ENCODE data around the gene MACROD1. TPM values are rescaled to one million over a fixed set of nuclear protein-coding genes. Genes with fewer than 3 reads are reported as not detected.

The MACROD1 gene
- total and polyA plus RNA-seq, 2 experiments from 2014 or later = 21.2 to 403 TPM

GRCh38 chr11:64100782-64101353, 65.0 kb downstream of the MACROD1 start:
- no peaks in the 10 kb centered on the region for H3K4me1 ChIP-seq (ENCODE audit: insufficient read depth)
- TF ChIP-seq EZH2 (IDR thresholded peaks at IDR 0.05; ENCODE audit: insufficient read depth, poor library complexity, severe bottlenecking) (no peak), EZH2phosphoT487 (IDR thresholded peaks at IDR 0.05; ENCODE audit: insufficient read depth, low read depth) (no peak)
- H3K4me2 ChIP-seq (ENCODE audit: unreplicated experiment) = no peak overlapping the region
- in situ Hi-C loops (cut with MboI) = no loop called here
- H3K4me3 ChIP-seq = no peak overlapping the region
- H3K9me2 ChIP-seq (ENCODE audit: insufficient read depth) = no peaks in the 10 kb centered on the region
- no peaks in the 10 kb centered on the region for H3K27me3 ChIP-seq (replicated peaks; ENCODE audit: insufficient read depth)
- no peaks in the 10 kb centered on the region for H4K20me1 ChIP-seq (ENCODE audit: insufficient read depth)
- H3F3A ChIP-seq (ENCODE audit: insufficient read depth) = no peaks in the 10 kb centered on the region
- H3K27ac ChIP-seq = no peak overlapping the region
- whole genome bisulfite sequencing, 2 experiments (ENCODE audit: low coverage in 1 of 2, low lambda C conversion rate in 2 of 2, missing lambda C conversion rate in 2 of 2) = 58 to 60% methylated on average over 7 of the region's 7 CpGs
- H3K79me2 ChIP-seq (ENCODE audit: insufficient read depth) = no peaks in the 10 kb centered on the region
- no peak overlapping the region for H2AFZ ChIP-seq
- no peak overlapping the region for H3K9ac ChIP-seq
- no peak for DNase-seq
- no peaks in the 10 kb centered on the region for H3K9me3 ChIP-seq (ENCODE audit: low read depth)
- no peaks in the 10 kb centered on the region for H3K36me3 ChIP-seq (ENCODE audit: low read depth)

GRCh38 chr11:64100360-64100759, 65.6 kb downstream of the MACROD1 start:
- Histone ChIP-seq H3K4me2 (ENCODE audit: unreplicated experiment) (no peak overlapping the region), H4K20me1 (ENCODE audit: insufficient read depth) (no peaks in the 10 kb centered on the region), H3K27ac (no peak overlapping the region), H3K79me2 (ENCODE audit: insufficient read depth) (no peaks in the 10 kb centered on the region), H3K9me3 (ENCODE audit: low read depth) (no peaks in the 10 kb centered on the region), H3K9me2 (ENCODE audit: insufficient read depth) (no peaks in the 10 kb centered on the region), H3K36me3 (ENCODE audit: low read depth) (no peaks in the 10 kb centered on the region), H3F3A (ENCODE audit: insufficient read depth) (no peaks in the 10 kb centered on the region), H3K9ac (no peak overlapping the region), H2AFZ (no peak overlapping the region), H3K27me3 (replicated peaks; ENCODE audit: insufficient read depth) (no peaks in the 10 kb centered on the region), H3K4me3 (no peak overlapping the region), H3K4me1 (ENCODE audit: insufficient read depth) (no peaks in the 10 kb centered on the region)
- no peak for DNase-seq
- TF ChIP-seq EZH2phosphoT487 (IDR thresholded peaks at IDR 0.05; ENCODE audit: insufficient read depth, low read depth) (no peak), EZH2 (IDR thresholded peaks at IDR 0.05; ENCODE audit: insufficient read depth, poor library complexity, severe bottlenecking) (no peak)
- WGBS, 2 experiments (ENCODE audit: low coverage in 1 of 2, low lambda C conversion rate in 2 of 2, missing lambda C conversion rate in 2 of 2) = 90 to 91% methylated on average over 8 of the region's 8 CpGs
- in situ Hi-C loops (cut with MboI) = no loop called here

GRCh38 chr11:64099436-64099835, 66.5 kb downstream of the MACROD1 start:
- TF ChIP-seq EZH2phosphoT487 (IDR thresholded peaks at IDR 0.05; ENCODE audit: insufficient read depth, low read depth) = no peak
- no peak for TF ChIP-seq EZH2 (IDR thresholded peaks at IDR 0.05; ENCODE audit: insufficient read depth, poor library complexity, severe bottlenecking)
- no peaks in the 10 kb centered on the region for H3K27me3 ChIP-seq (replicated peaks; ENCODE audit: insufficient read depth)
- H3K9me3 ChIP-seq (ENCODE audit: low read depth) = no peaks in the 10 kb centered on the region
- no peaks in the 10 kb centered on the region for H4K20me1 ChIP-seq (ENCODE audit: insufficient read depth)
- no peak overlapping the region for H2AFZ ChIP-seq
- H3K4me1 ChIP-seq (ENCODE audit: insufficient read depth) = no peaks in the 10 kb centered on the region
- no peaks in the 10 kb centered on the region for H3K36me3 ChIP-seq (ENCODE audit: low read depth)
- no peak overlapping the region for H3K4me2 ChIP-seq (ENCODE audit: unreplicated experiment)
- WGBS, 2 experiments (ENCODE audit: low coverage in 1 of 2, low lambda C conversion rate in 2 of 2, missing lambda C conversion rate in 2 of 2) = 92 to 95% methylated on average over 4 of the region's 4 CpGs
- H3K9me2 ChIP-seq (ENCODE audit: insufficient read depth) = no peaks in the 10 kb centered on the region
- H3K27ac ChIP-seq = no peak overlapping the region
- H3K9ac ChIP-seq = no peak overlapping the region
- in situ Hi-C loops (cut with MboI) = no loop called here
- H3K79me2 ChIP-seq (ENCODE audit: insufficient read depth) = no peaks in the 10 kb centered on the region
- H3F3A ChIP-seq (ENCODE audit: insufficient read depth) = no peaks in the 10 kb centered on the region
- no peak for DNase-seq
- no peak overlapping the region for H3K4me3 ChIP-seq

GRCh38 chr11:64098318-64098831, 67.5 kb downstream of the MACROD1 start:
- Histone ChIP-seq H3F3A (ENCODE audit: insufficient read depth) (no peaks in the 10 kb centered on the region), H2AFZ (no peak overlapping the region), H3K27me3 (replicated peaks; ENCODE audit: insufficient read depth) (no peaks in the 10 kb centered on the region), H3K9ac (no peak overlapping the region), H3K9me3 (ENCODE audit: low read depth) (no peaks in the 10 kb centered on the region), H3K27ac (no peak overlapping the region), H3K36me3 (ENCODE audit: low read depth) (no peaks in the 10 kb centered on the region), H3K79me2 (ENCODE audit: insufficient read depth) (no peaks in the 10 kb centered on the region), H4K20me1 (ENCODE audit: insufficient read depth) (no peaks in the 10 kb centered on the region), H3K4me2 (ENCODE audit: unreplicated experiment) (no peak overlapping the region), H3K4me3 (no peak overlapping the region), H3K4me1 (ENCODE audit: insufficient read depth) (no peaks in the 10 kb centered on the region), H3K9me2 (ENCODE audit: insufficient read depth) (no peaks in the 10 kb centered on the region)
- no peak for DNase-seq
- no peak for TF ChIP-seq EZH2phosphoT487 (IDR thresholded peaks at IDR 0.05; ENCODE audit: insufficient read depth, low read depth)
- TF ChIP-seq EZH2 (IDR thresholded peaks at IDR 0.05; ENCODE audit: insufficient read depth, poor library complexity, severe bottlenecking) = no peak
- in situ Hi-C loops (cut with MboI) = no loop called here
- 79% methylated on average over 6 of the region's 6 CpGs for whole genome bisulfite sequencing, 2 experiments (ENCODE audit: low coverage in 1 of 2, low lambda C conversion rate in 2 of 2, missing lambda C conversion rate in 2 of 2)

Data from GM23248 (cell line).